Heart left ventricle (tissue), 16 donors: ENCODE measurements around the gene RAB13. TPM values are rescaled to one million over a fixed set of nuclear protein-coding genes. Genes with fewer than 3 reads are reported as not detected.

Experiments
- ATAC-seq, 4 donors: fragments of 200-7000 bp; cut with Tn5 transposase; one replicate each; pipeline ENCODE4 v1.9.1; 2020 to 2022; ENCODE audit warnings: moderate library complexity in 4 of 4, mild to moderate bottlenecking in 3 of 4, moderate number of reproducible peaks in 1 of 4
- DNase-seq, 5 donors: peaks; one replicate each; pipeline ENCODE4 v3.0.0-alpha.2; 2020
- H3K27ac ChIP-seq, 12 donors: fragments of 200-600 bp; sonication (generic) in 4 of 12; one replicate each; pipeline versions ENCODE4 v1.5.0 to v1.8.0; 2016 to 2022; ENCODE audit warnings: mild to moderate bottlenecking in 2 of 12
- H3K27me3 ChIP-seq, 9 donors: fragments of 200-600 bp; sonication (generic) in 2 of 9; one replicate each; pipeline versions ENCODE4 v1.5.1 to v1.8.0; 2016 to 2022; ENCODE audit warnings: mild to moderate bottlenecking in 3 of 9
- H3K36me3 ChIP-seq, 9 donors: fragments of 200-600 bp; sonication (generic) in 2 of 9; one replicate each; pipeline versions ENCODE4 v1.5.0 to v1.8.0; 2018 to 2022; ENCODE audit warnings: mild to moderate bottlenecking in 2 of 9
- H3K4me1 ChIP-seq, 12 donors: fragments of 200-600 bp; sonication (generic) in 4 of 12; one replicate each; pipeline versions ENCODE4 v1.5.0 to v1.8.0; 2016 to 2022; ENCODE audit warnings: mild to moderate bottlenecking in 3 of 12
- H3K4me3 ChIP-seq, 12 donors: fragments of 200-600 bp; sonication (generic) in 4 of 12; one replicate each; pipeline versions ENCODE4 v1.5.0 to v1.8.0; 2017 to 2022; ENCODE audit warnings: mild to moderate bottlenecking in 9 of 12, moderate library complexity in 4 of 12
- H3K9me3 ChIP-seq, 12 donors: fragments of 200-600 bp; sonication (generic) in 4 of 12; one replicate each; pipeline versions ENCODE4 v1.5.0 to v1.8.0; 2016 to 2022; ENCODE audit warnings: mild to moderate bottlenecking in 1 of 12
- CTCF ChIP-seq, 12 donors: fragments of 200-600 bp; sonication (generic) in 4 of 12; IDR thresholded peaks; one replicate each; pipeline versions ENCODE4 v1.5.0 to v1.8.0; 2018 to 2022; ENCODE audit warnings: antibody characterized with exemption in 12 of 12, mild to moderate bottlenecking in 5 of 12
- POLR2A ChIP-seq, 2 donors: fragments of 450-650 bp; IDR thresholded peaks; one replicate each; pipeline ENCODE4 v1.6.1; 2017; ENCODE audit warnings: antibody characterized with exemption in 2 of 2, mild to moderate bottlenecking in 2 of 2, moderate library complexity in 2 of 2
- WGBS, 4 donors: extraction: QIAGEN DNeasy Blood & Tissue Kit in 2 of 4; methylation state at CpG; one replicate each; pipeline versions ENCODE4 v1.1.5 to v1.1.7; 2013 to 2018; 5-methylcytosine and 5-hydroxymethylcytosine counted together
- intact Hi-C, 10 donors: fragments of 100-400 bp; cut with DNase I; formaldehyde crosslinking; loops; one replicate each; pipeline versions ENCODE4 v1.11.1 to v1.14.2; 2022
- polyA plus RNA-seq, 2 donors: library from polyadenylated mRNA; stranded (reverse); fragments of 200-250 nt; gene quantifications; one replicate each; pipeline ENCODE4 v1.2.3, GENCODE V29; 2013
- total RNA-seq, 9 donors: library from RNA; depleted of rRNA in 2 of 9; stranded (reverse); fragments of >200 nt in 2 of 9; fragmentation: NEBNext Ultra II Directional in 3 of 9; extraction: Animal tissue kit (Norgen Biotek cat#: 25700) in 3 of 9; gene quantifications; one replicate each; pipeline versions ENCODE4 v1.1.0 to v1.2.4, GENCODE V29; 2016 to 2023
- donor health status: ischemic (EF 13 %, LVEDD 7.1; RV severe dilation, severe dysfunction).
- donor health status: healthy with polysubstance abuse.
- donor health status: DM: no; HTN: yes; CAD: no.
- donor health status: DM: no; HTN: no; CAD: no.
- donor health status: ischemic (EF 25% LVEDD 6.9; RV normal size, moderate dysfunction).
- donor health status: ischemic (EF 25% LVEDD 5.7; RV mildly dilated, moderate dysfunction).
- donor health status: healthy.
- donor health status: DM: yes; HTN: yes; CAD: no.
- donor health status: ischemic (EF 35%, LVEDD 5.7; RV mildly dilated, moderate dysfunction).
- donor health status: nonischemic (EF 11% LVEDD 7.7; RV severe dilation, severe dysfunction).
- donor health status: DM: yes; HTN: yes; CAD: no.
- donor health status: PGD.
- donor health status: ischemic (EF 29% LVEDD 5.4; RV normal size, mild dysfunction).
- donor health status: nonischemic (EF 23%, LVEDD 6.1; RV moderate dilation, normal function).

RAB13 gene
- total and polyA plus RNA-seq, 11 donors: 18.2 to 107 (median 61.9) TPM

- no peak for TF ChIP-seq POLR2A (IDR thresholded peaks at IDR 0.05)
- TF ChIP-seq CTCF (IDR thresholded peaks at IDR 0.05): no peak
- Histone ChIP-seq H3K27me3 (no peaks in the 10 kb centered on the region), H3K27ac (peak overlapping the region; percentile 87 to 99 (median 95)), H3K36me3 (peaks cover 0 to 24% (median 13%) of the 10 kb centered on the region in 9 donors), H3K4me1 (peaks cover 6 to 81% (median 53%) of the 10 kb centered on the region in 12 donors), H3K4me3 (peak overlapping the region; percentile 58 to 91 (median 74)), H3K9me3 (no peaks in the 10 kb centered on the region)
- ATAC-seq (peak in 2 of 4 donors; percentile 4 to 6), DNase-seq (peak in 1 of 5 donors; percentile 57)
- 32 to 47% (median 36%) methylated on average over 15 to 16 of the region's 16 CpGs for WGBS, 4 donors
- intact Hi-C loops: no loop called here
These were observed 23.8 kb downstream of the RAB13 start for GRCh38 chr1:153962088-153963029.

DNA sequence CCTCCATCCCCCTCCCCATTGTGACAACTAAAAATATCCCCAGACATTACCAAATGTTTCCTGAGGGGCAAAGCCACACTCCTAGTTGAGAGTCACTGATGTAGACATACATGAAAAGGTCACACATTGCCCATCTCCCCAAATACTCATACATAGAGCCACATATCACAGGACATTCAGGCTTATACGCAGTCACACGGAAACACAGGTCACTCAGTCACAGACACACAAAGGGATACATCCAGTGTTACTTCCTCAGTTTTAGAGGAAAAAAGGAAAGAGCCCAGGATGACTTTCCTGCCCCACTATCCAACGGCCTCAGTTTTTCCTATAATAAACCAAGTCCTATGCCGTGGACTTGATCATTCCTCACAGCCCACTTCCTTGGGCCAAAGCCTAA is 24.7 kb downstream of the RAB13 start:
- TF ChIP-seq POLR2A (IDR thresholded peaks at IDR 0.05) (no peak), CTCF (IDR thresholded peaks at IDR 0.05) (no peak)
- Histone ChIP-seq H3K36me3 (peaks cover 0 to 24% (median 13%) of the 10 kb centered on the region in 9 donors), H3K27me3 (no peaks in the 10 kb centered on the region), H3K4me1 (peaks cover 10 to 84% (median 58%) of the 10 kb centered on the region in 12 donors), H3K9me3 (no peaks in the 10 kb centered on the region), H3K4me3 (peak overlapping the region in 4 of 12 donors; percentile 69 to 88 (median 72)), H3K27ac (peak overlapping the region in 6 of 12 donors; percentile 3 to 99 (median 94))
- WGBS, 4 donors: 77 to 81% (median 80%) methylated on average over 4 of the region's 4 CpGs
- intact Hi-C loops: no loop called here
- DNase-seq (no peak), ATAC-seq (no peak)

DNA sequence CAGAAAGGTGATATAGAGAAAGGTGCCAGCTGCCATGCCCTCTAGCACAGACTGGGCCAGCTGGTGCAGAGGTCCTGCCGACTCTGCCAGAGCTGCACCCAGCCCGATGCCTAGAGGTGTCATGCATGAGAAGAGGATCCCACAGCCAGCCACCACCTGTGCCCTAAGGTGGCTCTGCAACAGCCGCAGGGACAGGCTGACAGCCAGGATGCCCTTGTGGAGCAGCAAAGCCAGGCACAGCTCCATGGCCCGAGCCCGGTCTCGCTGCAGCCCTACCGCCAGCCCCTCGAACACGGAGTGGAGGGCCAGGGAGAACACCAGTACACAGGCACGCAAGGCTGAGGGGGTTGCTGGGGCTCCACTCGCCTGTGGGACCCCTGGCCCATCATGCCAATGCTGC is 25.9 kb downstream of the RAB13 start:
- Histone ChIP-seq H3K36me3 (peaks cover 0 to 24% (median 13%) of the 10 kb centered on the region in 9 donors), H3K27me3 (no peaks in the 10 kb centered on the region), H3K9me3 (no peaks in the 10 kb centered on the region), H3K27ac (peak overlapping the region in 11 of 12 donors; percentile 51 to 99 (median 93)), H3K4me1 (peaks cover 10 to 84% (median 63%) of the 10 kb centered on the region in 12 donors), H3K4me3 (no peak overlapping the region)
- DNase-seq (no peak), ATAC-seq (no peak)
- WGBS, 4 donors: 81 to 94% (median 91%) methylated on average over 10 to 11 of the region's 11 CpGs; no CpG with 5 or more reads in 1 of the 4 donors
- TF ChIP-seq CTCF (IDR thresholded peaks at IDR 0.05) (no peak), POLR2A (IDR thresholded peaks at IDR 0.05) (no peak)
- intact Hi-C loops: no loop called here

DNA sequence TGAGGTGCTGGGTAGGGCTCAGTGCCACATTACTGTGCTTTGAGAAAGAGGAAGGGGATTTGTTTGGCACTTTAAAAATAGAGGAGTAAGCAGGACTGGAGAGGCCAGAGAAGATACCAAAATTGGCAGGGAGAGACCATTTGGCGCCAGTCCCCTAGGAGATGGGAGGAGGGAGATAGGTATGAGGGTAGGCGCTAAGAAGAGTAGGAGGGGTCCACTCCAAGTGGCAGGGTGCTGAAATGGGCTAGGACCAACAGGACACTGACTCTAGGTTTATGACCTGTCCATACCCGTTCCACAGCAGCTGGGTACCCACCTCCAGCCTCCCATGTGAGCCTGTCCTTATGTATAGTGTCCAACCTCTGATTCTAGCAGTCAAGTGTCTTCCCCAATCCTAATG is 26.7 kb downstream of the RAB13 start:
- peak overlapping the region in 4 of 12 donors; percentile 93 to 100 (median 96) for H3K4me3 ChIP-seq
- peak overlapping the region; percentile 51 to 99 (median 93) for H3K27ac ChIP-seq
- H3K4me1 ChIP-seq: peaks cover 10 to 80% (median 61%) of the 10 kb centered on the region in 12 donors
- TF ChIP-seq CTCF (IDR thresholded peaks at IDR 0.05) (no peak), POLR2A (IDR thresholded peaks at IDR 0.05) (no peak)
- WGBS, 4 donors: 42 to 51% (median 46%) methylated on average over 3 of the region's 3 CpGs
- H3K27me3 ChIP-seq: no peaks in the 10 kb centered on the region
- H3K9me3 ChIP-seq: no peaks in the 10 kb centered on the region
- ATAC-seq (no peak), DNase-seq (no peak)
- intact Hi-C loops: loop anchor here in 2 of 10 donors (5.0 to 10.0 kb wide), 2 partner anchors 37 to 165 kb away; partner anchors contain the start of gene GATAD2B (in 1 of the 2)
- H3K36me3 ChIP-seq: peaks cover 0 to 30% (median 18%) of the 10 kb centered on the region in 9 donors
